ENCODE data around the gene MDK.

The MDK gene

DNA sequence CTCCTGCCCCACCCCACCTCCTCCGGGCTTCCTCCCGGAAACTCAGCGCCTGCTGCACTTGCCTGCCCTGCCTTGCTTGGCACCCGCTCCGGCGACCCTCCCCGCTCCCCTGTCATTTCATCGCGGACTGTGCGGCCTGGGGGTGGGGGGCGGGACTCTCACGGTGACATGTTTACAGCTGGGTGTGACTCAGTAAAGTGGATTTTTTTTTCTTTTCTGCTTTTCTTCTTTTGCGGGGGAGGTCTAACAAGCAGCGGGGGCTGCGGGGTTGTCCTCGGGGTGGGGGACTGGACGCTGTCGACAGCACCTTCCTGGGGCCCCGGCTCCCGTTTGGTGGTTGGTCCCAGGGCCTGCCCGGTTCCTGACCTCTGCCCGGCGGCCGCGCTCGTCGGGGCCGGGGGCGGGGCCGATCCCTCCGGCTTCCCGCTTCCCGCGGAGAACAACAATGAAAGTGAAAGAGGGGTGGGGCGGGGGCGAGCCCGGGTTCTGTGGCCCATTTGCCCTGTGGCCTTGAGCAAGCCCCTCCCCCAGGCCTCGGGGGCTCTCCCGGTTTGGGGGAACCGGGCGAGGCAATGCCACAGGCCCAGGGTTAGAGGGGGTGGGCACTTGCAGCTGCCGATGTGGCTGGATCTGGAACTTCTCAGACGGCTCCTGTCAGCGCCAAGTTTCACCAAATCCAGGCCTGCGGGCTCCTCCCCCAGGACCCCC is 975 bp upstream of the MDK start (continued):
- TF ChIP-seq, protein P1, sequence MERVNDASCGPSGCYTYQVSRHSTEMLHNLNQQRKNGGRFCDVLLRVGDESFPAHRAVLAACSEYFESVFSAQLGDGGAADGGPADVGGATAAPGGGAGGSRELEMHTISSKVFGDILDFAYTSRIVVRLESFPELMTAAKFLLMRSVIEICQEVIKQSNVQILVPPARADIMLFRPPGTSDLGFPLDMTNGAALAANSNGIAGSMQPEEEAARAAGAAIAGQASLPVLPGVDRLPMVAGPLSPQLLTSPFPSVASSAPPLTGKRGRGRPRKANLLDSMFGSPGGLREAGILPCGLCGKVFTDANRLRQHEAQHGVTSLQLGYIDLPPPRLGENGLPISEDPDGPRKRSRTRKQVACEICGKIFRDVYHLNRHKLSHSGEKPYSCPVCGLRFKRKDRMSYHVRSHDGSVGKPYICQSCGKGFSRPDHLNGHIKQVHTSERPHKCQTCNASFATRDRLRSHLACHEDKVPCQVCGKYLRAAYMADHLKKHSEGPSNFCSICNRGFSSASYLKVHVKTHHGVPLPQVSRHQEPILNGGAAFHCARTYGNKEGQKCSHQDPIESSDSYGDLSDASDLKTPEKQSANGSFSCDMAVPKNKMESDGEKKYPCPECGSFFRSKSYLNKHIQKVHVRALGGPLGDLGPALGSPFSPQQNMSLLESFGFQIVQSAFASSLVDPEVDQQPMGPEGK (tag by site-specific recombination; IDR thresholded peaks at IDR 0.05): peak; percentile 90
- TF ChIP-seq, protein P2, sequence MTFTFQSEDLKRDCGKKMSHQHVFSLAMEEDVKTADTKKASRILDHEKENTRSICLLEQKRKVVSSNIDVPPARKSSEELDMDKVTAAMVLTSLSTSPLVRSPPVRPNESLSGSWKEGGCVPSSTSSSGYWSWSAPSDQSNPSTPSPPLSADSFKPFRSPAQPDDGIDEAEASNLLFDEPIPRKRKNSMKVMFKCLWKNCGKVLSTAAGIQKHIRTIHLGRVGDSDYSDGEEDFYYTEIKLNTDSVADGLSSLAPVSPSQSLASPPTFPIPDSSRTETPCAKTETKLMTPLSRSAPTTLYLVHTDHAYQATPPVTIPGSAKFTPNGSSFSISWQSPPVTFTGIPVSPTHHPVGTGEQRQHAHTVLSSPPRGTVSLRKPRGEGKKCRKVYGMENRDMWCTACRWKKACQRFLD (tag by site-specific recombination; IDR thresholded peaks at IDR 0.05): no peak
- TF ChIP-seq, protein P3, sequence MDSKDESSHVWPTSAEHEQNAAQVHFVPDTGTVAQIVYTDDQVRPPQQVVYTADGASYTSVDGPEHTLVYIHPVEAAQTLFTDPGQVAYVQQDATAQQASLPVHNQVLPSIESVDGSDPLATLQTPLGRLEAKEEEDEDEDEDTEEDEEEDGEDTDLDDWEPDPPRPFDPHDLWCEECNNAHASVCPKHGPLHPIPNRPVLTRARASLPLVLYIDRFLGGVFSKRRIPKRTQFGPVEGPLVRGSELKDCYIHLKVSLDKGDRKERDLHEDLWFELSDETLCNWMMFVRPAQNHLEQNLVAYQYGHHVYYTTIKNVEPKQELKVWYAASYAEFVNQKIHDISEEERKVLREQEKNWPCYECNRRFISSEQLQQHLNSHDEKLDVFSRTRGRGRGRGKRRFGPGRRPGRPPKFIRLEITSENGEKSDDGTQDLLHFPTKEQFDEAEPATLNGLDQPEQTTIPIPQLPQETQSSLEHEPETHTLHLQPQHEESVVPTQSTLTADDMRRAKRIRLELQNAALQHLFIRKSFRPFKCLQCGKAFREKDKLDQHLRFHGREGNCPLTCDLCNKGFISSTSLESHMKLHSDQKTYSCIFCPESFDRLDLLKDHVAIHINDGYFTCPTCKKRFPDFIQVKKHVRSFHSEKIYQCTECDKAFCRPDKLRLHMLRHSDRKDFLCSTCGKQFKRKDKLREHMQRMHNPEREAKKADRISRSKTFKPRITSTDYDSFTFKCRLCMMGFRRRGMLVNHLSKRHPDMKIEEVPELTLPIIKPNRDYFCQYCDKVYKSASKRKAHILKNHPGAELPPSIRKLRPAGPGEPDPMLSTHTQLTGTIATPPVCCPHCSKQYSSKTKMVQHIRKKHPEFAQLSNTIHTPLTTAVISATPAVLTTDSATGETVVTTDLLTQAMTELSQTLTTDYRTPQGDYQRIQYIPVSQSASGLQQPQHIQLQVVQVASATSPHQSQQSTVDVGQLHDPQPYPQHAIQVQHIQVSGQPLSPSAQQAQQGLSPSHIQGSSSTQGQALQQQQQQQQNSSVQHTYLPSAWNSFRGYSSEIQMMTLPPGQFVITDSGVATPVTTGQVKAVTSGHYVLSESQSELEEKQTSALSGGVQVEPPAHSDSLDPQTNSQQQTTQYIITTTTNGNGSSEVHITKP (tag by site-specific recombination; IDR thresholded peaks at IDR 0.05): peak; percentile 81
- peak; percentile 67 for TF ChIP-seq SP3 (tag by site-specific recombination; IDR thresholded peaks at IDR 0.05)
- TF ChIP-seq ZNF626 (tag by site-specific recombination; IDR thresholded peaks at IDR 0.05): no peak
- no peak for TF ChIP-seq ZNF837 (tag by site-specific recombination; IDR thresholded peaks at IDR 0.05)
- TF ChIP-seq ZNF433 (tag by site-specific recombination; IDR thresholded peaks at IDR 0.05; ENCODE audit: low read depth): no peak
- no peak for TF ChIP-seq ZNF133 (tag by site-specific recombination; IDR thresholded peaks at IDR 0.05)
- TF ChIP-seq, protein P4, sequence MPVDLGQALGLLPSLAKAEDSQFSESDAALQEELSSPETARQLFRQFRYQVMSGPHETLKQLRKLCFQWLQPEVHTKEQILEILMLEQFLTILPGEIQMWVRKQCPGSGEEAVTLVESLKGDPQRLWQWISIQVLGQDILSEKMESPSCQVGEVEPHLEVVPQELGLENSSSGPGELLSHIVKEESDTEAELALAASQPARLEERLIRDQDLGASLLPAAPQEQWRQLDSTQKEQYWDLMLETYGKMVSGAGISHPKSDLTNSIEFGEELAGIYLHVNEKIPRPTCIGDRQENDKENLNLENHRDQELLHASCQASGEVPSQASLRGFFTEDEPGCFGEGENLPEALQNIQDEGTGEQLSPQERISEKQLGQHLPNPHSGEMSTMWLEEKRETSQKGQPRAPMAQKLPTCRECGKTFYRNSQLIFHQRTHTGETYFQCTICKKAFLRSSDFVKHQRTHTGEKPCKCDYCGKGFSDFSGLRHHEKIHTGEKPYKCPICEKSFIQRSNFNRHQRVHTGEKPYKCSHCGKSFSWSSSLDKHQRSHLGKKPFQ (tag by site-specific recombination; IDR thresholded peaks at IDR 0.05): no peak
- TF ChIP-seq OVOL3 (tag by site-specific recombination; IDR thresholded peaks at IDR 0.05): no peak
- TF ChIP-seq ZNF324 (tag by site-specific recombination; IDR thresholded peaks at IDR 0.05): no peak
- 0 out of 2 replicates have a peak, but pooled peaks have one; percentile 16 for TF ChIP-seq KLF16 (tag by site-specific recombination; IDR thresholded peaks at IDR 0.05)
- no peak for TF ChIP-seq REPIN1 (tag by site-specific recombination; IDR thresholded peaks at IDR 0.05; ENCODE audit: low read depth)
- TF ChIP-seq ZNF664 (tag by site-specific recombination; IDR thresholded peaks at IDR 0.05): no peak
- TF ChIP-seq, protein P5, sequence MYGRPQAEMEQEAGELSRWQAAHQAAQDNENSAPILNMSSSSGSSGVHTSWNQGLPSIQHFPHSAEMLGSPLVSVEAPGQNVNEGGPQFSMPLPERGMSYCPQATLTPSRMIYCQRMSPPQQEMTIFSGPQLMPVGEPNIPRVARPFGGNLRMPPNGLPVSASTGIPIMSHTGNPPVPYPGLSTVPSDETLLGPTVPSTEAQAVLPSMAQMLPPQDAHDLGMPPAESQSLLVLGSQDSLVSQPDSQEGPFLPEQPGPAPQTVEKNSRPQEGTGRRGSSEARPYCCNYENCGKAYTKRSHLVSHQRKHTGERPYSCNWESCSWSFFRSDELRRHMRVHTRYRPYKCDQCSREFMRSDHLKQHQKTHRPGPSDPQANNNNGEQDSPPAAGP (tag by site-specific recombination; IDR thresholded peaks at IDR 0.05): peak; percentile 15; the same call in 1 of the 2 replicates
- no peak for TF ChIP-seq ZNF211 (tag by site-specific recombination; IDR thresholded peaks at IDR 0.05; ENCODE audit: low read depth)
- TF ChIP-seq ZNF830 (tag by site-specific recombination; IDR thresholded peaks at IDR 0.05; ENCODE audit: low read depth): no peak
- TF ChIP-seq, protein P6, sequence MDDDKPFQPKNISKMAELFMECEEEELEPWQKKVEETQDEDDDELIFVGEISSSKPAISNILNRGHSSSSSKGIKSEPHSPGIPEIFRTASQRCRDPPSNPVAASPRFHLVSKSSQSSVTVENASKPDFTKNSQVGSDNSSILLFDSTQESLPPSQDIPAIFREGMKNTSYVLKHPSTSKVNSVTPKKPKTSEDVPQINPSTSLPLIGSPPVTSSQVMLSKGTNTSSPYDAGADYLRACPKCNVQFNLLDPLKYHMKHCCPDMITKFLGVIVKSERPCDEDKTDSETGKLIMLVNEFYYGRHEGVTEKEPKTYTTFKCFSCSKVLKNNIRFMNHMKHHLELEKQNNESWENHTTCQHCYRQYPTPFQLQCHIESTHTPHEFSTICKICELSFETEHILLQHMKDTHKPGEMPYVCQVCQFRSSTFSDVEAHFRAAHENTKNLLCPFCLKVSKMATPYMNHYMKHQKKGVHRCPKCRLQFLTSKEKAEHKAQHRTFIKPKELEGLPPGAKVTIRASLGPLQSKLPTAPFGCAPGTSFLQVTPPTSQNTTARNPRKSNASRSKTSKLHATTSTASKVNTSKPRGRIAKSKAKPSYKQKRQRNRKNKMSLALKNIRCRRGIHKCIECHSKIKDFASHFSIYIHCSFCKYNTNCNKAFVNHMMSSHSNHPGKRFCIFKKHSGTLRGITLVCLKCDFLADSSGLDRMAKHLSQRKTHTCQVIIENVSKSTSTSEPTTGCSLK (tag by site-specific recombination; IDR thresholded peaks at IDR 0.05): no peak
- no peak for TF ChIP-seq ZNF48 (tag by site-specific recombination; IDR thresholded peaks at IDR 0.05)
- no peak for TF ChIP-seq ZNF791 (tag by site-specific recombination; IDR thresholded peaks at IDR 0.05)
- TF ChIP-seq ZNF311 (tag by site-specific recombination; IDR thresholded peaks at IDR 0.05; ENCODE audit: borderline replicate concordance): no peak
- TF ChIP-seq ZFHX2 (tag by site-specific recombination; conservative IDR thresholded peaks at IDR 0.05): peak; percentile 88
- no peak for TF ChIP-seq ZNF341 (tag by site-specific recombination; IDR thresholded peaks at IDR 0.05; ENCODE audit: low read depth)
- TF ChIP-seq BCL11B (tag by site-specific recombination; IDR thresholded peaks at IDR 0.05; ENCODE audit: low read depth): no peak; the same call in 1 of the 2 replicates
- no peak for TF ChIP-seq ZBTB8A (tag by site-specific recombination; IDR thresholded peaks at IDR 0.05)
- TF ChIP-seq ZNF157 (tag by site-specific recombination; IDR thresholded peaks at IDR 0.05): no peak
- peak; percentile 60 for TF ChIP-seq SP2 (tag by site-specific recombination; IDR thresholded peaks at IDR 0.05)
